HL-60/S4 treated with retinoic acid at 250 ng/mL for 4 days and 3 days (cell line): ENCODE data around the gene KTI12.

Experiments
- in situ Hi-C: fragments of 300-500 bp; cut with MboI; formaldehyde crosslinking; loops from 2 replicates; pipeline ENCODE4 v1.7.0; 2022; ENCODE audit warnings: low sequenced_read_pairs

KTI12 gene

DNA sequence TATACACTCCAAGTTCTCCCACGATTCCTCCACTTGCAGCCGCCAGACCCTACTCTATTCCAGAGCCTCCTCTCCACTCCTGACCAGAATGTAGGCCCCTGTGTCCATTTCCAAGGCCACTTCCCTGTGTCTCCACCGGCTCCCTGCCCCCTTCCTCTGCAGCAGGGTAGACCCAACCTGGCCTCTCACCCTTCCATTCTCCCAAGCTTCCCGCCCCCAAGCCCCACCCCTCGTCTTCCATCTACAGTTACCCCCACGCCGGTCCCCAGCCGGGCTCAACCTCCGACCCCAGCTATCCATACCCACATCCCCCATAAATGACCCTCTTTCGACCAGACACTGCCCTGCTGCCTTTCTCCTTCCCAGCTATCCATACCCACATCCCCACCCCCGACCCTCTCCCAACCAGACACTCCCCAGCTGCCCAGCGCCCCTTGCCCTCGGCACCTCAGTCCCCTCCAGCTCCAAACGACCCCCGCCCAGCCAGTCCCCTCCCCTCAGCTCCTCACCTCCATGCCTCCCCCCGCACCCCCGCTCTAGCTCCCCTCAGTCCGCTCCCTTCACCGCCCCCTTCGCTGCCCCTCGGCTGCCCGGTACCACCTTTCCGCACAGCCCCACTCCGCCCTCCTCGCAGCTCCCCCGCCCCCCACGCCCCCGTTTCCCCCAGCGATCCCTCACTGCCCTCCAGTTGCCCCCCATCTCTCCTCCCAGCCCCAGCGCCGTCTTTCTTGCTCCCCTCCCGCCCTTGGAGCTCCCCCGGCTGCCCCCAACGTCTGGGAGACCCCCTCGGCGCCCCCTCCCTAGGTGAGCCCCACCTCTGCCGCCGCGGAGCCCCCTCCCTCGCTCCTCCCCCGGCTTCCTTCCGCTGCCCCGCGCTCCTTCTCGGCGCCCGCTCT, 43.8 kb downstream of the KTI12 start:
- in situ Hi-C loops, result no loop called here

DNA sequence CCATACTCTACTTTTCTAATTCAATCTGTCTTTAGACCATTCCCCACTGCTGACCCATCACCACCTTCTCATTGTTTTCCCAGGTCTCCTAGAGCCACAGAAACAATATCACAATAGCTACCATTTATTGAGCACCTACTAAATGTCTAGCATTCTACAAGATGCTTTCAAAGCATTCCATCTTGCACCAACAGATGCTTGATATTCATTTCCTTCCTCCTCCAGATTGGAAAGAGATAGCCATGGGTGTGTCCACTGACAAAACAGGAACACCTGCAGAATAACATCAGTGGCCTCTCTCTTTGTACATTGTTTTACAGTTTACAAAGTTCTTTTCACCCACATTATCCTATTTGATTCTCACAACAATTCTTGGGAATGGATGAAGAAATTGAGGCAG, 45.4 kb downstream of the KTI12 start:
- in situ Hi-C loops, result no loop called here

DNA sequence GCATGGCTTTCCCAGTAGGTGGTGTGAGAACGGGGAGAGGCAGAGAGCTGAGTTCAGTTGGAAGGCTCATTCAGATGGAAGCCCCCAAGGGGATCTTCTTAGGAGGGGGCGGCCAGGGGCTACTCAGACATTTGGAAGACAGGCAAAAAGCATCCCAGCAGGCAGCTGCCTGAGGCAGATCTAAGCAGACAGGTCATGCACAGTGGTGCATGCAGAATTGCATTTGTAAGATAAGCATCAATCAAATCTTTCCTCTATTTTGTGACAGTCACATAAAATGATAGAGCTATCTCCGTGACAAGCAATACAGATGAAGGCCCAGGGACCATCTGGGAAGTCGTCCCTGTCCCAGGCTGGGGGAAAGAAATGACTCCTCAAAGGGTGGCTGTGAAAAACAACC, 46.9 kb downstream of the KTI12 start:
- in situ Hi-C loops, result no loop called here

DNA sequence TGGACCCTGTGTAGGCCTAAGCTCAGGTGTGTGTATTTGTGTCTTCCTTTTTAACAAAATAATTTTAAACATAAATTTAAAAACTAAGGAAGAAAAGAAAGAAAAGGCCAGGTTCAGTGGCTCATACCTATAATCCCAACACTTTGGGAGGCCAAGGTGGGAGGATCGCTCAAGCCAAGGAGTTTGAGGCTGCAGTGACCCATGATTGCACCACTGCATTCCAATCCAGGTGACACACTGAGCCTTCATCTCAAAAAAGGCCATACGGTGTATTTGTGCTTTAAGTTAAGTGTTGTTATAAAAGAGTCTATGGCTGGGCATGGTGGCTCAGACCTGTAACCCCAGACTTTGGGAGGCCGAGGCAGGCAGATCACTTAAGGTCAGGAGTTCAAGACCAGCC, 51.4 kb downstream of the KTI12 start:
- in situ Hi-C loops, result no loop called here
